NCI-H146 treated with DMSO at 0.1 percent for 48 hours (cell line): ENCODE measurements around the gene PDGFB.

Experiments
- DNase-seq: peaks from one replicate; lab custom pipeline; 2025; ENCODE audit not compliant: unreplicated experiment; lab: John Stamatoyannopoulos, UW

The PDGFB gene

GRCh38 chr22:39254789-39255298, 10.1 kb upstream of the PDGFB start:
- DNase-seq: no peak

- no peak for DNase-seq
Measured at GRCh38 chr22:39254122-39254521, 9.3 kb upstream of the PDGFB start.

GRCh38 chr22:39253435-39254070, 8.8 kb upstream of the PDGFB start:
- DNase-seq: no peak

GRCh38 chr22:39252461-39253434, 8.0 kb upstream of the PDGFB start:
- DNase-seq: no peak

DNA sequence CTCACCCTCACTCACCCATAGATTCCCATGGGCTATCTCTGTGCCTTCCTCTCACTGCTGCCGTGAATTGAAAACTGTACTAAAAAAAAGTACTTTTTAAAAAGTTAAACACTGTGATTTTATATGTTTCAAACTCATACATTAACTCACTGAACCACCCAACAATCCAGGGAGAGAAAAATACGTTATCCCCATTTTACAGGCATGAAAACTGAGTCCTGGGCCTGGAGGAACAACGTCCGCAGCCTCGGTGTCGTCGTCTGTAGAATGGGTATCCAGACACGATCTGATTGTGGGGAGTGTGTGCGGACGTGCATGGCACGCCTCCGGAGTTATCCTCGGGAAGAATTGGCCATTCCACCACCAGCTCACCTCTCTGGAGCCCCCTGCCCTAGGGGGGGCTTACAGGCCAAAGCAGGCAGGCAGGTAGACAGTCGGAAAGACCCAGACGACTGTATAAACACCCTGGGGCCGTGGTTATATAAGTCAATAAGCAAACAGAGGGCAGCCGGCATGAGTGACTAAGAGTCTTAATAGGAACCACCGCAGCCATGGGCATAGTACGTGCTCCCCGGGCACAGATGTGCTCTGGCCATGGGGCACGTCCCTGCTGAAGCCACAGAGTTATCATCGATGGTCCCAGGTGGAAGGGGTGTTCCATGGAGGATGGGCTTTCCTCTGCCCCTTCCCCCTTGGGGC, 7.1 kb upstream of the PDGFB start:
- DNase-seq: no peak

GRCh38 chr22:39250838-39251237, 6.1 kb upstream of the PDGFB start:
- DNase-seq: no peak

- DNase-seq: no peak
Measured at GRCh38 chr22:39250131-39250530, 5.3 kb upstream of the PDGFB start.

DNA sequence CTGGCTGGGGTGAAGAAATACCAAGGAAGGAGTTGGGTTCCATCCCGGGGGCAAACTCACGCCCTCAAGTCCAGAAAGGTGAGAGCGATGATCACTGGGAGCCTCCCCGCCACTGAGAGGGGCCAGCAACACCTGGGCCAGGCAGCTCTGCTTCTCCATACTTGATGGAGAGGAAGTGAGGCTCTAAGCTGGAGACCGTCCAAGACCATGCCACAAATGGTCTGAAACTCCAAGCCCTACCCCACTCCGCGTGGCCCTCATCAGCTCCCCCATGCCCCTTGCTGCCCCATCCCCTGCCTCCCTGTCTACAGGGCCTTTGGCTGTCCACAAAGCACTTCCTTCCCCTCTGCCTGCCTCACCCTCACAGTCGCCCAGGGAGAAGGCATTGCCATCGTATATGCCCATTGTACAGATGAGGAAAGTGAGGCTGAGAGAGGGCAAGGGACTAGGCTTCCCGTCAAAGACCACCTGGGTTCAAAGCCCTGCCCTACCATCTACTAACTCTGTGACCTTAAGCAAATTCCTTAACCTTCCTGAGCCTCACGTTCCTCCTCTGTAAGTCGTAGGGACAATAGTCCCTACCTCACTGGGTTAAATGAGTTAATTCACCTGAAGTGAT, 4.4 kb upstream of the PDGFB start:
- DNase-seq: no peak

DNA sequence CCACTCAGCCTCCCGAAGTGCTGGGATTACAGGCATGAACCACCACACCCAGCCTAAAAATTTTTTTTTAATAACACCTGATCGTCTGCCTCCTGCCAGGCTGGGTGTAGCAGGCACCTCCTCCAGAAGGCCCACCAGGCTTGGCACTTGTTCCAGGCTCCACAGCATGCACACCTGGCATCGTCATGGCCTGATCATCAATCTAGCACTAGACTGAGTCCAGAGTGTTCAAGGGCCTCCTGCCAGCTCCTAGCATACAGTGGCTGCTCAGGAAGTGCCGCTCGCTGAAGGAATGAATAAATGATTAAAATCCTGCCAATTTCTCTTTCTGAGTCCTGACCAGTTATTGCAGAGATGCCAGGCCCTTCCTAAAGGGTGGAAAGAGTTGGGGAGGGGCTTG, 3.5 kb upstream of the PDGFB start:
- DNase-seq: no peak

- DNase-seq: no peak
Measured at GRCh38 chr22:39247361-39247760, 2.6 kb upstream of the PDGFB start.

- no peak for DNase-seq
Measured at GRCh38 chr22:39246690-39247332, 2.0 kb upstream of the PDGFB start.

DNA sequence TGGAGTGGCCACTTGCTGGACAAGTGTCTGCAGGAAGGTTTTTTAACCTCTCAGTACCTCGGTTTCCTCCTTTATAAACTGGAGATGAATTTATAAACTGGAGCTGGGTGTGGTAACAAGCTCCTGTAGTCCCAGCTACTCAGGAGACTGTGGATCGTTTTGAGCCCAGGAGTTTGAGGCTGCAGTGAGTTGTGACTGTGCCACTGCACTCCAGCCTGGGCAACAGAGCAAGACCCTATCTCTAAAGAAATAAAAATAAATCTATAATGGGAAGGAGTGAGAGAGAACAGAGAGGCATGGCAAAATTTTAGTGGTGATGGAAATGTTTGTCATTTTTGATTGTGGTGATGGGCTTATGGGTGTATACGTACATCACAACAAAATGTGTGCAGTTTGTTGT, 1.4 kb upstream of the PDGFB start:
- no peak for DNase-seq

DNA sequence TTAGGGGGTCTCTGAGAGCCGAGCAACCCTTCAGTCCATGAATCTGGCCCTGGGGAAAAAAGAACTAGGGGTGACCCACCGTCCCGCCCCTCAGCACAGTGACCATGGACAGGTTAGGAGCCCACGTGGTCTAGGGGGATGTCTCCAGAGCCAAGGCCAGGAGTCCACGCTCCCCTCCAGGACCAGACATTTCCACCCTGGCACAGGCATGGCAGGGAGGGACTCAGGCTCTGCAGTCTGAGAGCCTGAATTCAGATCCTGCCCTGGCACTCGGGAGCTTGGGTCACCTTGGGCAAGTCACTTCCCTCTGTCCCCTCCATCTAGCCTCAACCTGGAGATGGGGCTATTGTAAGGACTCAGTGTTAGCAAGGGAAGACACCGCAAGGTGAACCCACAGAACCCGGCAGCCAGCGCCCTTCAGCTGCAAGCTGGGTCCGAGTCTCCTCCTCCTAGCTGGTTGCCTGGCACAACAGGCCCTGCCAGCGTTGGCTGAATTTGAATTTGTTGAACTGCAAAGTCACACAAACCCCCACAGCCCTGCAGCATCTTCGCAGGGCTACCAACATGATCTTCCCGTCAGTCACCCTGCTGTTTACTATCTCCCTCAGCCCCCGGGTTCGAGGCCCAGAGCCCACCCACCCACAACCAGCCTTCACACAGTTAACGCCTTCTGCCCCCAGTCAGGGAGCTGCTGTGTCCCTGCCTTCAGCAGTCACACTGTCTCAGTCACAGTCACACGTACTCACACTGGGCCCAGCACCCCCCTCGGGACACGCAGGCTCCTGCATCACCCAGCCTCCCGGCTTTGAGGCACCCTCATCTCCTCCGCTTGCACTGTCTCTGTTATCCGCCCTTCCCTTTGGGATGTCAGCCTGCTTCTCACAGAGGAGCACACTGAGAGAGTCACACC, 603 bp upstream of the PDGFB start:
- DNase-seq: no peak

GRCh38 chr22:39244136-39244495, 666 bp downstream of the PDGFB start:
- no peak for DNase-seq

DNA sequence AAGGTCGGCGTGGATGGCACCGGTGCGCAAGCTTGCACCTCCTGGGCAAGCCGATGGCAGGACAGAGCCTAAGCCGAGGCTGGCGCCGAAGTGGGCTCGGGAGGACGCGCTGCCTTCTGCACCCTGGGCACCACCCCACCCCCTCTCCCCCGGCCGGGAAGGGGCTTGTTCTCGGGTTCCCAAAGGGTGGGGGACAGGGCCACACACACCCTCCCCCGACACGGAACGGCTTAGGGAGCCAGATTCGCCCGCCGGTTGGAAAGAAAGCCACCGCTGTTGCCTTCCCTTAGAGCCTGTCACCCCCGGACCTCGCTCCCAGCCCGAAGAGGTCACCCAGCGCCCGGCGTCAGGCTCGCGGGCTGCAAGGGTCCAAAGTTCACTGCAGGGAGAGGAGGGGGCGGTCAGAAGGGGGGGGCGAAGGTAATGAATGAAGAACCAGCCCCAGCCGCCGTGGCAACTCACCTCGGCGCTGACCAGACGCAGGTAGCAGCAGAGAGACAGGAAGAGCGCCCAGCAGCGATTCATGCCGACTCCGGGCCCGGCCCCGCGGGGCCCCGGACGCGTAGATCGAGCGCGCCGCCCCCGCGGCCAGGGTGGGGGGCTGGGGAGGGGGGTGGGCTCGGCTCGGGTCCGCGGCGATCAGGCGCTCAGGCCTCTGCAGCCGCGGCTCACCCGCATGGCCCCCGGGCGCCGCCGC, 1.2 kb downstream of the PDGFB start:
- DNase-seq: no peak

DNA sequence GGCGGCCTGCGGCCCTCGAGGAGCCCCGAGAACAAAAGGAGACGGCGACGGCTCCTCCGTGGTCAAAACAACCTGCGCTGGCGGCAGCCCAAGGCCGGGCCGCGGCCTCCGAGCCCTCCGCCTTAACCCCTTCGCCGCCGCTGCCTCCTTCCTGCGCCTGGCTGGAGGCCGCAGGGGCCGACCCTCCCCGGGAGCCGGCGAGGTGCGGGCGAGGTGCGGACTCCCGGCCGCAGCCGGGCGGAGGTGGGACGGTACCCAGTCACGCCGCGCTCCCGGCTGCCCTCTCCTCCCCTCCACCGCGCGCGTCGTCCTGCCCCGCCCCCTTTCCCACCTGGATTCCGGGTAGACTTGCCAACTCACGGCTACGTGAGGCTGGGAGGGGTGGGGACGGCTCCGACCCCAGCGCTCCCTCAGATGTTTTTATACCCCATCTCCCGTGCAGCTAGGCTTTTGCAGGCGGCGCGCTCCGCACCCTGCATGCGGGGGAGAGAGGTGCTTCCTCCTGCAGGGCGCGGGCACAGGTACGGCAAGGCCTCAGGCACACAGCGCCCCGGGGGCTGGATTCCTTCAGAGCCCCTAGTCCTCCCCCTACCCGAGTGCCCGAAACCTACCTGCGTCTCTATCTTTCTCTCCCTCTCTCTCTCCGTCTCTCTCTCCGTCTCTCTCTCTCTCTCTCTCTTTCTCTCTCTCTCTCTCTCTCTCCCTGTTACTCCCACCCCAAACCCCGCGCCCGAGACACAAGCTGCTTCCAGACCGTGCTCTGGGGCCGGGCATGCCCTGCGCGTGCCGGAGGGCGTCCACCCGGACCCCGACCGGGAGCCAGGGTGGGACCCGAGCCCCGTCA, 2.0 kb downstream of the PDGFB start:
- no peak for DNase-seq

GRCh38 chr22:39241794-39242594, 2.8 kb downstream of the PDGFB start:
- no peak for DNase-seq
